SH-SY5Y (cell line): ENCODE measurements around the gene HOXC13.

Experiments
- GATA2 ChIP-seq: IDR thresholded peaks from 2 replicates; pipeline ENCODE4 v1.6.1; 2011; ENCODE audit warnings: mild to moderate bottlenecking, low read depth, low read length
- GATA3 ChIP-seq: IDR thresholded peaks from 2 replicates; pipeline ENCODE4 v1.6.1; 2011; ENCODE audit warnings: low read depth, mild to moderate bottlenecking, low read length, moderate library complexity

GRCh38 chr12:53994009-53994263 lies 55.3 kb downstream of the HOXC13 start:
- TF ChIP-seq GATA3, result no peak
- no peak for TF ChIP-seq GATA2
